AG04449 (cell line): Measurements from ENCODE around the gene RAD51B.

ENCODE experiments used
- CTCF ChIA-PET: fragments of 350-600 bp; formaldehyde crosslinking; extraction: SDS; loops from one replicate; lab custom pipeline; 2021; ENCODE audit warnings: antibody characterized with exemption; lab: Yijun Ruan, JAX
- POLR2A ChIA-PET: fragments of 400-600, 350-600 bp; formaldehyde crosslinking; extraction: SDS; loops from one replicate; lab custom pipeline; 2020; ENCODE audit warnings: antibody characterized with exemption, inconsistent platforms; lab: Yijun Ruan, JAX
- DNase-seq: peaks from one replicate; pipeline ENCODE4 v3.0.0-alpha.2; 2010; ENCODE audit warnings: low read depth, low spot score
- H3K4me3 ChIP-seq: 2 replicates; pipeline ENCODE4 v1.5.1; 2011; ENCODE audit warnings: low read depth, mild to moderate bottlenecking, control low read depth, low read length
- CTCF ChIP-seq: IDR thresholded peaks from one replicate; pipeline ENCODE4 v1.5.1; 2011; ENCODE audit warnings: mild to moderate bottlenecking, moderate library complexity, low read length, control low read depth, inconsistent platforms; ENCODE audit not compliant: insufficient read depth; ENCODE audit errors: missing control alignments

Gene RAD51B

GRCh38 chr14:68147303-68147702 lies 327.7 kb downstream of the RAD51B start:
- POLR2A ChIA-PET, result no interaction called here
- TF ChIP-seq CTCF, result no peak
- CTCF ChIA-PET, result interaction anchor here (1.0 kb wide), 1 partner anchor 25 kb away, joined by 3 read pairs; no protein-coding TSS in a partner anchor

GRCh38 chr14:68148276-68148675 lies 328.7 kb downstream of the RAD51B start:
- POLR2A ChIA-PET, result no interaction called here
- no peak for TF ChIP-seq CTCF
- H3K4me3 ChIP-seq, result no peak overlapping the region
- CTCF ChIA-PET, result no interaction called here
- DNase-seq, result no peak

More at GRCh38 chr14:68147303-68147702, 327.7 kb downstream of the RAD51B start:
- H3K4me3 ChIP-seq, result no peak overlapping the region
- no peak for DNase-seq

- POLR2A ChIA-PET, result no interaction called here
- no peak for TF ChIP-seq CTCF
- no peak overlapping the region for H3K4me3 ChIP-seq
- DNase-seq, result no peak
- CTCF ChIA-PET, result no interaction called here
These were observed 329.2 kb downstream of the RAD51B start for GRCh38 chr14:68148763-68149162.

GRCh38 chr14:68153275-68153674 lies 333.7 kb downstream of the RAD51B start:
- CTCF ChIA-PET, result no interaction called here
- no peak overlapping the region for H3K4me3 ChIP-seq
- no peak for DNase-seq
- TF ChIP-seq CTCF, result no peak
- POLR2A ChIA-PET, result no interaction called here

DNA sequence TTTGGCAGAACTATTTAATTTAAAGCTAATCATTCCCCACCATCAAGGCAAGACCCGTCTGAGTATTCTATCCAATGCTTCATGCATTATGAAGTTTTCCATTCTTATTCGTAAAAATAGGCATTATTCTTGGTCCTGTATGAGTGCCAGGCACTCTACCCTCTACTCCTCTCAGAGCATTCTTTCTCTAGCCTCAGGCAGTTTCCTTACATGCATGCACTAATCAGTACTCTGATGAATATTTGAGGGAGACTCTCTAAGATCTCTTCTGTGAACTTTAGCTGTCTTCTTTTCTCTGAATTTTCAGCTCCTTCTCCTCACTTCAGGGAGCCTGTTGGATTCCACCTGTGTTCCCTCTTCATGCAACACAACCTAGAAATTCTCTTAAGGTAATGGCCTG lies 334.7 kb downstream of the RAD51B start:
- ChIA-PET POLR2A (no interaction called here), CTCF (no interaction called here)
- H3K4me3 ChIP-seq, result no peak overlapping the region
- no peak for DNase-seq
- no peak for TF ChIP-seq CTCF

- CTCF ChIA-PET, result interaction anchor here (1.1 to 1.2 kb wide), 2 partner anchors 16 to 659 kb away, joined by 3 read pairs; no protein-coding TSS in a partner anchor
- TF ChIP-seq CTCF, result no peak
- no peak for DNase-seq
- POLR2A ChIA-PET, result no interaction called here
- H3K4me3 ChIP-seq, result no peak overlapping the region
These were observed 338.4 kb downstream of the RAD51B start for GRCh38 chr14:68157971-68158371.
